ENCODE results near the gene CCNY.
"Not testable (repeated sequence)": the region's sequence is repeated elsewhere in the genome, so short reads cannot be mapped to it uniquely, and the experiment has no call there.

The CCNY gene

GRCh38 chr10:35336084-35336831 is at the start of gene CCNY:
TSS of gene CCNY (plus strand) at chr10:35336509. CDS start at chr10:35337054, 545 bp downstream.
- peak; percentile 62 for DNase-seq (ENCODE audit: low read depth)

- no peak for DNase-seq (ENCODE audit: low read depth)
These were observed 47.1 kb upstream of the CCNY start for GRCh38 chr10:35289198-35289597.

- no peak for DNase-seq (ENCODE audit: low read depth)
These were observed 41.8 kb upstream of the CCNY start for GRCh38 chr10:35294506-35294905.

- DNase-seq (ENCODE audit: low read depth), result no peak
These were observed 37.3 kb upstream of the CCNY start for GRCh38 chr10:35299016-35299415.

GRCh38 chr10:35300063-35300699 is 36.1 kb upstream of the CCNY start:
- no peak for DNase-seq (ENCODE audit: low read depth)

- no peak for DNase-seq (ENCODE audit: low read depth)
These were observed 31.7 kb upstream of the CCNY start for GRCh38 chr10:35304649-35305048.

GRCh38 chr10:35306852-35307251 is 29.5 kb upstream of the CCNY start:
- no peak for DNase-seq (ENCODE audit: low read depth)

GRCh38 chr10:35307297-35307696 is 29.0 kb upstream of the CCNY start:
- no peak for DNase-seq (ENCODE audit: low read depth)

GRCh38 chr10:35308809-35309208 is 27.5 kb upstream of the CCNY start:
- DNase-seq (ENCODE audit: low read depth), result no peak

GRCh38 chr10:35314142-35314541 is 22.2 kb upstream of the CCNY start:
- DNase-seq (ENCODE audit: low read depth), result not testable (repeated sequence)

- not testable (repeated sequence) for DNase-seq (ENCODE audit: low read depth)
These were observed 21.1 kb upstream of the CCNY start for GRCh38 chr10:35315235-35315634.

- DNase-seq (ENCODE audit: low read depth), result no peak
These were observed 19.9 kb upstream of the CCNY start for GRCh38 chr10:35316218-35316967.

GRCh38 chr10:35318551-35318950 is 17.8 kb upstream of the CCNY start:
- no peak for DNase-seq (ENCODE audit: low read depth)

GRCh38 chr10:35320341-35320740 is 16.0 kb upstream of the CCNY start:
- DNase-seq (ENCODE audit: low read depth), result no peak

- no peak for DNase-seq (ENCODE audit: low read depth)
These were observed 13.7 kb upstream of the CCNY start for GRCh38 chr10:35322636-35323035.

GRCh38 chr10:35324196-35324595 is 12.1 kb upstream of the CCNY start:
- DNase-seq (ENCODE audit: low read depth), result no peak

GRCh38 chr10:35326466-35327235 is 9.7 kb upstream of the CCNY start:
- no peak for DNase-seq (ENCODE audit: low read depth)

GRCh38 chr10:35327790-35328403 is 8.4 kb upstream of the CCNY start:
- DNase-seq (ENCODE audit: low read depth), result no peak

GRCh38 chr10:35328404-35329037 is 7.8 kb upstream of the CCNY start:
- DNase-seq (ENCODE audit: low read depth), result no peak

GRCh38 chr10:35329520-35329919 is 6.8 kb upstream of the CCNY start:
- no peak for DNase-seq (ENCODE audit: low read depth)

All from stimulated activated CD8-positive, alpha-beta memory T cell treated with anti-CD3 and anti-CD28 coated beads, Interleukin-15, amount 100 ng/mL, for 1 hour (primary cell).